Fibroblast of skin of left biceps (primary cell): ENCODE measurements around the gene ZBED5.

Experiments
- DNase-seq, 2 experiments: peaks; one replicate each; pipeline ENCODE4 v3.0.0-alpha.2; 2013; ENCODE audit warnings: low read depth in 2 of 2

ZBED5 gene

GRCh38 chr11:10878408-10879214 lies 20.8 kb upstream of the ZBED5 start:
- DNase-seq = no peak

- no peak for DNase-seq
Observed at GRCh38 chr11:10876158-10876557, 18.3 kb upstream of the ZBED5 start.

- no peak for DNase-seq
Observed at GRCh38 chr11:10875430-10876021, 17.7 kb upstream of the ZBED5 start.

- no peak for DNase-seq
Observed at GRCh38 chr11:10872097-10872496, 14.2 kb upstream of the ZBED5 start.

- DNase-seq = no peak
Observed at GRCh38 chr11:10868352-10868751, 10.5 kb upstream of the ZBED5 start.

GRCh38 chr11:10866893-10867331 lies 9.1 kb upstream of the ZBED5 start:
- DNase-seq = peak in 1 of 2 experiments; percentile 44

DNA sequence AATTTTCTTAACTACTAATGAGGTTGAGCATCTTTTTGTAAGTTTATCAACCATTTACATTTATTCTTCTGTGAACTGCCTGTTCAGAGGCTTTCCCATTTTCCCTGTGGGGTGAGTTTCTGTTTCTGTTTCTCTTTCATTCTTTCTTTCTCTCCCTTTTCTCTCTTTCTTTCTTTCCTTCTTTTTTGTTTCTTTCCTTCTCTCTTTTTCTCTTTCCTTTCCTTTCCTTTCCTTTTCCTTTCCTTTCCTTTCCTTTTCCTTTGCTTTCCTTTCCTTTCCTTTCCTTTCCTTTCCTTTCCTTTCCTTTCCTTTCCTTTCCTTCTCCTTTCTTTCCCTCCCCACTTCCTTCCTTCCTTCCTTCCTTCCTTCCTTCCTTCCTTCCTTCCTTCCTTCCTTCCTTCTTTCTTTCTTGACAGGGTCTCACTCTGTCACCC lies 8.0 kb upstream of the ZBED5 start:
- no peak for DNase-seq

- no peak for DNase-seq
Observed at GRCh38 chr11:10864688-10865087, 6.8 kb upstream of the ZBED5 start.

DNA sequence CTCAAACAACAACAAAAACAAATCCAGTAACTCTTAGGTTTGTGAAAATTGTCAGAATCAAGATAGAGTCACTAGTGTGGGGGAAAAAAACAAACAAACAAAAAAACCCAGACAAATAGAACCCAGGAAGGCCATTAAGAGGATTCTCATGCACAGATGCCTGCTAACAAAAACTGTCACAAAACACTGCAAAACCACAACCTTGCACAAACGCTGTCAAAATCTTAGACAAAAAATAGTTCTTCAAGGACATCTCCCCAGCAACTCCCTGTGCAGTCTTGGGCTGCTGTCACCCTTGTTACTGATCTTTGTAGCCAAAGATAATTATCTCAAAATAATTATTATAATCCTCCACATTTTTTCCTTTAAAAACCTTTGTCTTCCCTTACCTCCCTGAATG lies 4.6 kb upstream of the ZBED5 start:
- DNase-seq = no peak

DNA sequence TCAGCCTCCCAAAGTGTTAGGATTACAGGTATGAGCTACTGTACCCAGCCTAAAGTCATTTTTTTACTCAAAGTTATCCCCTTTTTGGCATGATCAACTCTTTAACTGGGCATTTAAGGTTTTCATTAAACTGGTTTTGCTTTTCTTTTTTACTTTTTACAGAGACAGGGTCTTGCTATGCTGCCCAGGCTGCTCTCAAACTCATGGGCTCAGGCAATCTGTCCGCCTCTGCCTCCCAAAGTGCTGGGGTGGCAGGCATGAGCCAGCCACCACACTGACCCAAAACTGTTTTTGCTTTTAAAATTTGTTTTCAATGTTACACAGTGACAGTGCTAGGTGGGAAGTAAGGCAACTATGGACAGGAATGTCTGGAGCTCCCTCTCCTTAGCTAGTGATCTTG lies 3.9 kb upstream of the ZBED5 start:
- DNase-seq = no peak

- no peak for DNase-seq
Observed at GRCh38 chr11:10861047-10861446, 3.2 kb upstream of the ZBED5 start.

DNA sequence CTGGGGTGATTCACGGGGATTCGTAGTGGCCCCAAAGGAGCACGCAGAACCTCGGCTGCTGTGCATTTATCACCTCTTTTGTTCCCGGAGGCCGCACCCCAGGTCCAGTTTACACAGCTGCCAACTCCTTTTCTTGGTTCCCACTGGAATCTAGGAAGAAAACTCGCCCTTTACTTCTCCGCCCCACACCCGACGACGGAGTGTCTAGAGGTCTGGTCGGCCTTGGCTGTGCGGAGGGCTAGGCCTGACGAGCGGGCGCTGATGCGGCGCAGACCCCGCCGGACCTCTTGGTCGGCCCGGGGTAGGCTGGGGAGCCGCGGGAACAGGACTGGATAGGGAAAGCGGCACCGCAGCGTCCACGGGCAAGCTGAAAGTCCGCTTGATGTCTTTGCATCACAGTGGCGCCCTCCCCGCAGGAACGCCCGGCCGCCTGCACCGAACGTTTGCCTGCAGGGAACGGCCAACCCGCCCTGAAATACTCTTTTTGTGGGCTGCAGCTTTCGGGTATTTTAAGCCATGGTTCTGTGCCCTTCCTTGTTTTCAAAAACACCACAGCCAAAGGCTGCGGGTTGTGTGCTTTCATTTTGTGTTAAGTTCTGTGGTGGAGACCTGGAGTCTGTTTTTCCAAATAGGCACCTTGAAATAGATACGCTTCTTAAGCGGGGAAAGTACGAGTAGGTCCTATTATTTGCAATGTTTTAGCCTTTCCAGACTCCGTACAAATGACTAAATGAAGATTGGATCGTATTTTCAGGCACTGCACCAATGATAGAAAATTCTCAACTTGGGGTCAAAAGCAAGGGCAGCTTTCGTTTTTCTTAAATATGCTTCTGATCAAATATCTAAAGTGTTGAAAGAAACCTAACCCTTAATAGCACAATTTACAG lies 829 bp upstream of the ZBED5 start:
- DNase-seq = no peak

- no peak for DNase-seq
Observed at GRCh38 chr11:10857459-10857708, 469 bp downstream of the ZBED5 start.

- no peak for DNase-seq
Observed at GRCh38 chr11:10856689-10857458, 979 bp downstream of the ZBED5 start.

- no peak for DNase-seq
Observed at GRCh38 chr11:10855295-10855694, 2.6 kb downstream of the ZBED5 start.

GRCh38 chr11:10847960-10848860 lies 9.6 kb downstream of the ZBED5 start:
- no peak for DNase-seq

DNA sequence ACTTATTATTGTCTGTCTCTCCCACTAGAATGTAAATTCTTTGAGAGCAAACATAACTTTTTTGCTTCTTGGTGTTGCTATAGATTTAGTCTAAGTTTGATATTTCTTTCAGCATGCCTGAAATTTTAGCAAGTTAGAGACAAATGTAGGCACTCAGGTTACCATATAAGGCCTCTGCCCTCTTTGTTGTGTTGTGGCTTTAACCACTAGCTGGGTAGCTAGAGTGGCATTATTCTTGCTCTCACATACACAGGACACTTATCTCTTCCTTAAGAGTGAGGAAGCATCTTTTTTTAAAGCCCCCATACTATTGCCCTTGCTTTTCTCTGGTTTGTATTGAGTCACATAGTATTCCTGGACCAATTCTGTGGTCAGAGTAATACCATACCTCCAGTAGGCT lies 11.2 kb downstream of the ZBED5 start:
- no peak for DNase-seq

DNA sequence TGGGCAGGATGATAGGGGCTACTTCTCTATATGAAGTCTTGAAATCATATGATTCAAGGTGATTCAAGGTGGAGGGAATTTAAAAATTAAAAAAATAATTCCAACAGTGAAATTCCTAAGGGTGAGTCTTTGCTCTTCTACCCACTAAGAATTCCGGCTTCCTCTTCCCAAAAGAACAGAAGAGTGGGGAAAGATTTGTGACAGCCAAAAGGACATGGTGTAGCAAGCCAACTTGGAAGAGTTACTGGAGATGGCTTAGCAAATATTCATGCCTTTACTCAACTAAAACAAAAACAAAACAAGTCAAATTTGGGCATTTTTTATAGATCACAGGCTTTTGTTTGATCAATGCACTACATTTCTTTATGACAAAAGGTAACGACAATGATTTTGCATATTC lies 12.3 kb downstream of the ZBED5 start:
- no peak for DNase-seq

- DNase-seq = no peak
Observed at GRCh38 chr11:10844796-10845195, 13.1 kb downstream of the ZBED5 start.

GRCh38 chr11:10844356-10844755 lies 13.5 kb downstream of the ZBED5 start:
- no peak for DNase-seq

DNA sequence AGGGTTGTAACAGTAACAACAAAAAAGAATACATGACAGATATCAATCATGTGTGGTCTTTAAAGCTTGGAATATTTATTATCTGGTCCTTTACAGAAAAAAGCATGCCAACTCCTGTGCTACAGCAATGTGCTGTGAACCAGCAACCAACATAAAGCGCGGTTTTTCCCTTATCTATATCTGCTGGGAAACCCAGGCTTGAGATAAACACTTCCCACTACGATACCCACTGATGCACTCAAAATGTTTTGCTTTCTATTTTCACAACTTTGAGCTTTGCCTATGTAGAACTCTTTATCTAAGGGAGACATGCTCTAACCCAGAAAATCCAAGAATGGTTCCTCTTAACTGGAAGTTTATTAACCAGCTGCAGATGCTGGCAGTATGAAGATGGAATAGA lies 19.0 kb downstream of the ZBED5 start:
- DNase-seq = no peak
